ENCODE results near the gene HSPB2.
"Not testable (repeated sequence)": the region's sequence is repeated elsewhere in the genome, so short reads cannot be mapped to it uniquely, and the experiment has no call there.

HSPB2 gene

GRCh38 chr11:111878385-111878848, 34.1 kb upstream of the HSPB2 start:
- no peak for DNase-seq (ENCODE audit: low read depth)
- peak overlapping the region; percentile 91 for H3K4me3 ChIP-seq (ENCODE audit: low read depth, low read length)
- TF ChIP-seq POLR2A (IDR thresholded peaks at IDR 0.05; ENCODE audit: extremely low read depth, insufficient read length) = no peak
- TF ChIP-seq CTCF (IDR thresholded peaks at IDR 0.05; ENCODE audit: low read depth, low read length) = no peak
- no peak for TF ChIP-seq MYC (IDR thresholded peaks at IDR 0.05; ENCODE audit: low read depth, low read length)
- TF ChIP-seq MAX (IDR thresholded peaks at IDR 0.05; ENCODE audit: low read depth, low read length) = no peak

GRCh38 chr11:111878849-111879636, 33.5 kb upstream of the HSPB2 start, which contains the start of the genes CFAP68 and FDXACB1:
TSS of gene CFAP68 (plus strand) at chr11:111879541. CDS start at chr11:111879561, 20 bp downstream.
TSS of gene FDXACB1 (minus strand) at chr11:111879165. CDS start at chr11:111879132, 33 bp downstream.
- peak within 1 kb of the TSS; percentile 91 for H3K4me3 ChIP-seq (ENCODE audit: low read depth, low read length)
- TF ChIP-seq POLR2A (IDR thresholded peaks at IDR 0.05; ENCODE audit: extremely low read depth, insufficient read length) (peak; percentile 69), CTCF (IDR thresholded peaks at IDR 0.05; ENCODE audit: low read depth, low read length) (peak; percentile 76), MYC (IDR thresholded peaks at IDR 0.05; ENCODE audit: low read depth, low read length) (peak; percentile 87), MAX (IDR thresholded peaks at IDR 0.05; ENCODE audit: low read depth, low read length) (peak; percentile 84)
- peak; percentile 99 for DNase-seq (ENCODE audit: low read depth)

- peak overlapping the region; percentile 91 for H3K4me3 ChIP-seq (ENCODE audit: low read depth, low read length)
- no peak for DNase-seq (ENCODE audit: low read depth)
- no peak for TF ChIP-seq CTCF (IDR thresholded peaks at IDR 0.05; ENCODE audit: low read depth, low read length)
- no peak for TF ChIP-seq POLR2A (IDR thresholded peaks at IDR 0.05; ENCODE audit: extremely low read depth, insufficient read length)
- TF ChIP-seq MYC (IDR thresholded peaks at IDR 0.05; ENCODE audit: low read depth, low read length) = no peak
- no peak for TF ChIP-seq MAX (IDR thresholded peaks at IDR 0.05; ENCODE audit: low read depth, low read length)
Measured at GRCh38 chr11:111879637-111879960, 32.9 kb upstream of the HSPB2 start.

- no peak for TF ChIP-seq POLR2A (IDR thresholded peaks at IDR 0.05; ENCODE audit: extremely low read depth, insufficient read length)
- no peak for TF ChIP-seq MAX (IDR thresholded peaks at IDR 0.05; ENCODE audit: low read depth, low read length)
- no peak for TF ChIP-seq CTCF (IDR thresholded peaks at IDR 0.05; ENCODE audit: low read depth, low read length)
- TF ChIP-seq MYC (IDR thresholded peaks at IDR 0.05; ENCODE audit: low read depth, low read length) = no peak
- no peak overlapping the region for H3K4me3 ChIP-seq (ENCODE audit: low read depth, low read length)
- DNase-seq (ENCODE audit: low read depth) = no peak
Measured at GRCh38 chr11:111882202-111882601, 30.3 kb upstream of the HSPB2 start.

- not testable (repeated sequence) for DNase-seq (ENCODE audit: low read depth); H3K4me3 ChIP-seq (ENCODE audit: low read depth, low read length)
Measured at GRCh38 chr11:111885053-111885452, 27.5 kb upstream of the HSPB2 start.

- no peak for TF ChIP-seq MAX (IDR thresholded peaks at IDR 0.05; ENCODE audit: low read depth, low read length)
- TF ChIP-seq POLR2A (IDR thresholded peaks at IDR 0.05; ENCODE audit: extremely low read depth, insufficient read length) = no peak
- no peak for TF ChIP-seq MYC (IDR thresholded peaks at IDR 0.05; ENCODE audit: low read depth, low read length)
- no peak for TF ChIP-seq CTCF (IDR thresholded peaks at IDR 0.05; ENCODE audit: low read depth, low read length)
- no peak for DNase-seq (ENCODE audit: low read depth)
- no peak overlapping the region for H3K4me3 ChIP-seq (ENCODE audit: low read depth, low read length)
Measured at GRCh38 chr11:111886032-111886431, 26.5 kb upstream of the HSPB2 start.
